Occipital lobe (tissue), 2 donors: Measurements from ENCODE around the gene P3H4. TPM values are rescaled to one million over a fixed set of nuclear protein-coding genes. Genes with fewer than 3 reads are reported as not detected.

Experiments used
- DNase-seq: peaks from one replicate; lab custom pipeline; 2025; lab: John Stamatoyannopoulos, UW
- total RNA-seq: library from RNA; depleted of rRNA; stranded (reverse); fragments of >200 nt; gene quantifications from one replicate; pipeline ENCODE4 v1.2.3, GENCODE V29; 2014

The P3H4 gene
- total RNA-seq, 1 donor from 2014 or later, result 10.3 TPM

- DNase-seq, result no peak
Observed at GRCh38 chr17:41772218-41772585, 39.5 kb downstream of the P3H4 start.

GRCh38 chr17:41771389-41772206, 40.2 kb downstream of the P3H4 start:
- no peak for DNase-seq

DNA sequence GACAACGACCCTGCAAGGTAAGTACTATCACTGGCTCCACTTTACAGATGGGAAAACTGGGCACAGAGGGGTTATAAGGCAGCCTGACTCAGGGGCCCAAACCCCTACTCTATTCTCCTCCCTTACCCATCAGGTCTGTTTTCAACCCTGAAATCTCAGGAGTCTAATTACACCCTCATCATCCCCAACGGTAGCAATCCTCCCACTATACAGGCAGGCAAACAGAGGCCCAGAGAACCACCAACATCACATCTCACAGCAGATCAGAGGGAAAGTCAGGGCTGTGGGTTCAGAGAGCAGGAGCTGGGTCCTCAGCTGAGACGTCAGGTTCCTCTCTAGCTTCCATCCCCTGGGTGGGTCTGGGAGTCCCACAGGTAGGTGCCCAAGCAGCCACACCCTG, 41.8 kb downstream of the P3H4 start:
- DNase-seq, result no peak

- no peak for DNase-seq
Observed at GRCh38 chr17:41769346-41769862, 42.3 kb downstream of the P3H4 start.

DNA sequence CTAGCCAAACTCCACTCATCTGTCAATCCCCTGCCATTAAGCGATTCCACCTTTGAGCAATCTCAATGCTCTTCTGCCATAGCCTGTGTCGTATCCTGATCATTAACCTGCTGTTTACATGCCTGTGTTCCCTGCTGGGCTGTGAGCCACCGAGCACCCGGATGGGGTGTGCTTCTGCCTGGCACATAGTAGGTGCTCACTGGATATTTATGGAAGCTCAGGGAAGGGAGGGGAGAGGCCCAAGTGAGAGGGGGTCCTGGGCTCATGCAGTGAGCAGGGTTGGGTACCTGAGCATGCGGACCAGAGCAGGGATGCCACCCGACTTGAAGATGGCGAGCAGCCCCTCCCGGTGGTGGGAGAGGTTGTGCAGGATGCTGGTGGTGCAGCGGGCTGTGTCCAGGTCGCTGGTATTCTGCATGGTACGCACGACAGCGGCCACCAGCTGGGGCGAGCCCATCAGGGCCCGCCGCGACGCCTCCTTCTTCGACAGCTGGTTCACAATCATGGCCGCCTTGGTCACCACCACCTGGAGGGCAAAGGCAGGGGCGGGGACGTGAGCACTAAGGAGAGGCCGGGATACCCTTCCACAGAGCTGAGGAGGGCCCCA, 43.0 kb downstream of the P3H4 start:
- DNase-seq, result no peak

DNA sequence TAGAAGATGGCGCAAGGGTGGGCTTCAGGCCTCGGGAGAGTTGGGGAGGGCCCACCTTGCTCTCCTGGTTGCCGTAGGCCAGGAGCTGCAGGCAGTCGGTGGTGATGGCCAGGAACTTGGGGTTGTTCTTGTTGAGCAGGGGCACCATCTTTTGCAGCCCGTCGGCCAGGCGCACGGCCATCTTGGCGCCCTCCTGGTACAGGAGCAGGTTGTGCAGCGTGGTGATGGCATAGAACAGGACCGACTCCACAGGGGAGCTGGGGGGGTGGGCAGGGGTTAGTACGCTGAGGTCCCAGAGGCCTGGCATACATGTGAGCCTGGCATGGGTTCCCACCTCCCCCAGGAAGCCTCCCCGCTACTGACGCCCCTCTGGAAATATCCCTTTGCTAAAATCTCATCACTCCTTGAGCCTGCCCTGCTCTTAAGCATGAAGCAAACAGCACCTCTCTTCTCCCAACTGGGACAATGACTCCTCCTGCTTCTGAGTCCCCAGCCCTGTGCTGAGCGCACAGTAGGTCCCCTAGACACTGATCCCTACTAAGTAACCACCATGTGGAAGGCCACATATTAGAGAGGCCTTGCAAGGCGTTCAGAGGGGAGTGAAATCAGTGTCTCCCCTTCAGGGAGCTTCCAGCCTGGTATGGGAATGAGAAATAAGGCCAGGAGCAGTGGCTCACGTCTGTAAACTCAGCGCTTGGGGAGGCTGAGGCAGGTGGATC, 44.3 kb downstream of the P3H4 start:
- no peak for DNase-seq

DNA sequence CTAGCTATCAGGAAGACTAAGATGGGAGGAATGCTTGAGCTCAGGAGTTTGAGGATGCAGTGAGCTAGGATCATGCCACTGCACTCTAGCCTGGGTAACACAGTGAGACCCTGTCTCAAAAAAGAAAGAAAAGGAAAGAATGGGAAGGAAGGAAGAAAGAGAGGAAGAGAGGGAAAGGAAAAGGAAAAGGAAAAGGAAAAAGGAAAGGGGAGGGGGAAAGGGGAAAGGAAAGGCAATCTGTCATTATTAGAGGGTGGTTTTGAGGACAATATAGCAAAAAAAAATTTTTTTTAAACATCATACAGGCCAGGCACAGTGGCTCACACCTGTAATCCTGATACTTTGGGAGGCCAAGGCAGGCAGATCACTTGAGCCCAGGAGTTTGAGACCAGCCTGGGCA, 45.6 kb downstream of the P3H4 start:
- no peak for DNase-seq

GRCh38 chr17:41763327-41763726, 48.4 kb downstream of the P3H4 start:
- no peak for DNase-seq

GRCh38 chr17:41762841-41763240, 48.9 kb downstream of the P3H4 start:
- DNase-seq, result no peak

DNA sequence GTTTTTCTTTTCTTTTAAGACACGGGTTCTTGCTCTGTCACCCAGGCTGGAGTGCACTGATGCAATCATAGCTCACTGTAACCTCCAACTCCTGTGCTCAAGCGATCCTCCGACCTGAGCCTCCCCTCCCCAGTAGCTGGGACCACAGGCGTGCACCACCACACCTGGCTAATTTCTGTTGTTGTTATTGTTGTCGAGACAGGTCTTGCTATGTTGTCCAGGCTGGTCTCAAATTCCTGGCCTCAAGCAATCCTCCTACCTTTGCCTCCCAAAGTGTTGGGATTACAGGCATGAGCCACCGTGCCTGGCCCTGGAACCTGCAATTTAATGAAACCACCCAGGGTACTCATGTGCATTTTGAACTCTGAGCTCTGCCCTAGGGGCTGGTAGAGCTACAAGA, 49.4 kb downstream of the P3H4 start:
- no peak for DNase-seq

DNA sequence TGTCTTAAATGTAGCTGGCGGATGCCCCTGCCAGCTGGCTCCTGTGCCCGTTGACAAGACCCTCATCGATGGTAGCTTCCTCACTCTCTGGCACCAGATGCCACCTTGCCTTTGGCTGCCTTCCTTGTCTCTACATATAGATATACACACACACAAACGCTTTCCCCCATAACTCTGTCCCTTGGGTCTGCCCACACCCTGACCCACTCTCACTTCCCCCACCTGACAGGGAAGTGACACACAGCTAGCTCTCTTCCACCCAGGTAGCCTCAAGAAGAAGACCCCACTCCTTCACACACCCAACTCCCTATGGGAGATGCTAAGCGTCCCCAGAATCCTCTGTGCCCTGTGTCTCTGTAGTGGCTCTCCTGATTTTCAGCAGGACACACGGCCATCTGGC, 50.9 kb downstream of the P3H4 start:
- DNase-seq, result no peak

GRCh38 chr17:41758601-41759000, 53.1 kb downstream of the P3H4 start:
- no peak for DNase-seq

GRCh38 chr17:41754066-41754465, 57.7 kb downstream of the P3H4 start:
- DNase-seq, result no peak

Other genes starting within 250 kb of the P3H4 start
- not detected for gene KRT9, start 239.9 kb downstream of the P3H4 start, total RNA-seq
- 0.31 TPM for gene KRT14, start 225.1 kb downstream of the P3H4 start, total RNA-seq
- not detected for gene KRT16, start 199.2 kb downstream of the P3H4 start, total RNA-seq
- 0.31 TPM for gene KRT17, start 187.4 kb downstream of the P3H4 start, total RNA-seq
- 95.5 TPM for gene EIF1, start 123.1 kb downstream of the P3H4 start, total RNA-seq
- gene GAST, start 99.6 kb downstream of the P3H4 start, total RNA-seq, result not detected
- gene HAP1, start 77.3 kb downstream of the P3H4 start, total RNA-seq, result 0.16 TPM
- gene JUP, start 25.2 kb downstream of the P3H4 start, total RNA-seq, result 37.4 TPM
- 11.2 TPM for gene FKBP10, start 1.1 kb upstream of the P3H4 start, total RNA-seq
- gene NT5C3B, start 24.3 kb upstream of the P3H4 start, total RNA-seq, result 85.8 TPM
- gene KLHL10, start 25.9 kb upstream of the P3H4 start, total RNA-seq, result not detected
- gene KLHL11, start 53.5 kb upstream of the P3H4 start, total RNA-seq, result 74.9 TPM
- 118 TPM for gene ACLY, start 107.0 kb upstream of the P3H4 start, total RNA-seq
- 1.6 TPM for gene ODAD4, start 118.7 kb upstream of the P3H4 start, total RNA-seq
- gene CNP, start 154.8 kb upstream of the P3H4 start, total RNA-seq, result 40.7 TPM
- gene DNAJC7, start 205.5 kb upstream of the P3H4 start, total RNA-seq, result 78.0 TPM
- 31.5 TPM for gene NKIRAS2, start 208.1 kb upstream of the P3H4 start, total RNA-seq
- 3.7 TPM for gene C17orf113, start 238.7 kb upstream of the P3H4 start, total RNA-seq